Measurements from ENCODE around the gene TTC3. TPM values are rescaled to one million over a fixed set of nuclear protein-coding genes. Genes with fewer than 3 reads are reported as not detected.

The TTC3 gene
- total RNA-seq, 1 donor from 2014 or later = 255 TPM

DNA sequence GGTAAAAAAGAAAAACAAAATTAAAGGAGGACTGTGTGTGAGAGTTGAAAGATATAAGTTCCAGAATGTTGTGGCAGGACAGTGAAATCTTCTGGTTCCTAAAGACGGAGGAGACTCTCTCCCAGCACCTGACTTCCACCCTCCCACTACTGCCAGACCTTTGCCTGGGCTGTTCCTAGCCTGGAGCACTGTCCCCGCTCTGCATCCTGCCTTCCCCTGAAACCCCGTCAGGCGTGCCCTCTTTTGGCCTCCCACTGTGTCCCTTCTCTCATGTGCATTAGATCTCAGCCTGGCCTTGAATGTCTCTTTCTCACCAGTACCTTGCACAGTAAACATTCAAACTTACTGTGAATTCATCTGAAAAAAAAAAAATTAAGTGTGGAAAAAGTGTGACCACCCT is 120.0 kb downstream of the TTC3 start:
- Mint-ChIP-seq H3K4me1 (ENCODE audit: low read depth) (no peaks in the 10 kb centered on the region), H3K27me3 (no peaks in the 10 kb centered on the region), H3K27ac (no peak overlapping the region), H3K36me3 (ENCODE audit: insufficient read depth) (peaks cover 48% of the 10 kb centered on the region), H3K4me3 (ENCODE audit: low read depth) (no peak overlapping the region), H3K9me3 (ENCODE audit: low read depth) (no peaks in the 10 kb centered on the region)
- TF ChIP-seq, protein P1, sequence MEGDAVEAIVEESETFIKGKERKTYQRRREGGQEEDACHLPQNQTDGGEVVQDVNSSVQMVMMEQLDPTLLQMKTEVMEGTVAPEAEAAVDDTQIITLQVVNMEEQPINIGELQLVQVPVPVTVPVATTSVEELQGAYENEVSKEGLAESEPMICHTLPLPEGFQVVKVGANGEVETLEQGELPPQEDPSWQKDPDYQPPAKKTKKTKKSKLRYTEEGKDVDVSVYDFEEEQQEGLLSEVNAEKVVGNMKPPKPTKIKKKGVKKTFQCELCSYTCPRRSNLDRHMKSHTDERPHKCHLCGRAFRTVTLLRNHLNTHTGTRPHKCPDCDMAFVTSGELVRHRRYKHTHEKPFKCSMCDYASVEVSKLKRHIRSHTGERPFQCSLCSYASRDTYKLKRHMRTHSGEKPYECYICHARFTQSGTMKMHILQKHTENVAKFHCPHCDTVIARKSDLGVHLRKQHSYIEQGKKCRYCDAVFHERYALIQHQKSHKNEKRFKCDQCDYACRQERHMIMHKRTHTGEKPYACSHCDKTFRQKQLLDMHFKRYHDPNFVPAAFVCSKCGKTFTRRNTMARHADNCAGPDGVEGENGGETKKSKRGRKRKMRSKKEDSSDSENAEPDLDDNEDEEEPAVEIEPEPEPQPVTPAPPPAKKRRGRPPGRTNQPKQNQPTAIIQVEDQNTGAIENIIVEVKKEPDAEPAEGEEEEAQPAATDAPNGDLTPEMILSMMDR (IDR thresholded peaks at IDR 0.05; ENCODE audit: unreplicated experiment) = no peak
- DNase-seq (ENCODE audit: low spot score, unreplicated experiment) = no peak

DNA sequence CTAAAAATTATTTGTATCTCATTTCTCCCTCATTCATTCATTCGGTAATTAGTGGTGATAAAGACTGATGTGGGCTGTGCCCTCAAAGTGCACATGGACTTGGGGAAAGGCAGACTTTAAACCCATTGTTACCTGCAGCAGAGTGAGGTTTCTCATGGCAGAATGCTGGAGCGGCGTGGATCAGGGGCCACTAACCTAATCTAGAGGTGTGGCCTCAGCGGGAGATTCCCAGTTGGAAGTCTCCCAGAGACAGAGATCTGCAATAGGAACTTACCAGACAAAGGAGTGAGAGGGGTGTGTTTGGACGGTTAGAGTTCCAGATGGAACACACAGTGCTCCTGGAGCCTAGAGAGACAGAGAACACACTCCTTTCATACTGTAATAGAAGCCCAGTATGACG is 120.6 kb downstream of the TTC3 start:
- no peak overlapping the region for H3K4me3 Mint-ChIP-seq (ENCODE audit: low read depth)
- TF ChIP-seq, protein P1 (IDR thresholded peaks at IDR 0.05; ENCODE audit: unreplicated experiment) = no peak
- peaks cover 47% of the 10 kb centered on the region for H3K36me3 Mint-ChIP-seq (ENCODE audit: insufficient read depth)
- H3K27ac Mint-ChIP-seq = no peak overlapping the region
- H3K4me1 Mint-ChIP-seq (ENCODE audit: low read depth) = no peaks in the 10 kb centered on the region
- H3K27me3 Mint-ChIP-seq = no peaks in the 10 kb centered on the region
- DNase-seq (ENCODE audit: low spot score, unreplicated experiment) = no peak
- no peaks in the 10 kb centered on the region for H3K9me3 Mint-ChIP-seq (ENCODE audit: low read depth)

DNA sequence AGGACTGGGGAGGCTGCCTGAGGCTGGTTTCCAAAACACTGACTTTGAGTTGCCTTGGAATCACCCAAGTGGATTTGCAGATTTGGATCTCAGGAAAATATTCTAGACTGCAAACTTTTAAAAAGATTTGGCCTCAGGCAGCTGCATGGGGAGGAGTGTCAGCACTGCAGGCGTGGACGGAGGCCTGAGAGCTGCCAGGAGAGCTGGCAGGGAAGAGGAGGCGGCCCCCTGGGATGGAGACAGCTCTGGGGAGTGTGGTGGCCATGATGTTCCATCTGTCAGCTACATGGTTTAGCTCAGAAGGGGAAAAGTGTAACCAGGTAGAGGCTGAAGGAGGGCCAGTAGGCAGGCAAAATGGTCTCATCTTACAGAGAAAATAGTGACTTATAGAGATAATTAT is 122.0 kb downstream of the TTC3 start:
- no peak overlapping the region for H3K27ac Mint-ChIP-seq
- TF ChIP-seq, protein P1 (IDR thresholded peaks at IDR 0.05; ENCODE audit: unreplicated experiment) = no peak
- peaks cover 49% of the 10 kb centered on the region for H3K36me3 Mint-ChIP-seq (ENCODE audit: insufficient read depth)
- H3K4me3 Mint-ChIP-seq (ENCODE audit: low read depth) = no peak overlapping the region
- DNase-seq (ENCODE audit: low spot score, unreplicated experiment) = no peak
- H3K9me3 Mint-ChIP-seq (ENCODE audit: low read depth) = no peaks in the 10 kb centered on the region
- no peaks in the 10 kb centered on the region for H3K4me1 Mint-ChIP-seq (ENCODE audit: low read depth)
- H3K27me3 Mint-ChIP-seq = no peaks in the 10 kb centered on the region

DNA sequence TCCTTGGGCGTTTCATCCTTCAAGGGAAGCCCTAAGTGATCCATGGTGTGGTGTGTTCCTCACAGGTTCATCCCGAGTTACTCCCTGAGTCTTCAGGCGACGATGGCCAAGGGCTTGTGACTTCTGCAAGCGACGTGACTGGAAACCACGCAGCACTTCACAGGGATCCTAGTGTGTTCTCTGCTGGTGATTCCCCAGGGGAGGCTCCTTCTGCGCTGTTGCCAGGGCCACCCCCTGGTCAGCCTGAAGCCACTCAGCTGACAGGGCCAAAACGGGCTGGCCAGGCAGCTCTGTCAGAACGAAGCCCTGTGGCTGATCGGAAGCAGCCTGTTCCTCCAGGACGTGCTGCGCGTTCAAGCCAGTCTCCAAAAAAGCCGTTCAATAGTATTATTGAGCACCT is 122.6 kb downstream of the TTC3 start:
- H3K36me3 Mint-ChIP-seq (ENCODE audit: insufficient read depth) = peaks cover 48% of the 10 kb centered on the region
- H3K9me3 Mint-ChIP-seq (ENCODE audit: low read depth) = no peaks in the 10 kb centered on the region
- no peak for DNase-seq (ENCODE audit: low spot score, unreplicated experiment)
- H3K4me3 Mint-ChIP-seq (ENCODE audit: low read depth) = no peak overlapping the region
- TF ChIP-seq, protein P1 (IDR thresholded peaks at IDR 0.05; ENCODE audit: unreplicated experiment) = no peak
- H3K27ac Mint-ChIP-seq = no peak overlapping the region
- no peaks in the 10 kb centered on the region for H3K27me3 Mint-ChIP-seq
- H3K4me1 Mint-ChIP-seq (ENCODE audit: low read depth) = no peaks in the 10 kb centered on the region

DNA sequence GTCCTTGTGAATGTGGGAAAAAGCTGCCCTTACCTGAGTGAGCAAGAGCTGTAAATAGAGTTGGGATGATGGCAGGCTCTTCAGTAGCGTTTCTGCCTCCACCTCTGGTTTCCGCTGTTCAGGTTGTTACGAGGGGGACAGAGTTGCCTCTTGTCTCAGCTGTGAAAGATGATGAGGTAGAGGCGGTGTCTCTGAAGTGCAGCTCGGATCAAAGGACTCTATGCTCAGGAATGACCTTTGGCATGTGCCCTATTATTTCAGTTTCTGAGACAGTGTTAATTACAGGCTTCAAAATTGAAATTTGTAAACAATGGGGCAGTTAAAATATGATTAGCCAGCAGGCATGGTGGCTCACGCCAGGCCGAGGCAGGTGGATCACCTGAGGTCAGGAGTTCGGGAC is 123.8 kb downstream of the TTC3 start:
- TF ChIP-seq, protein P1 (IDR thresholded peaks at IDR 0.05; ENCODE audit: unreplicated experiment) = no peak
- Mint-ChIP-seq H3K27ac (no peak overlapping the region), H3K27me3 (no peaks in the 10 kb centered on the region), H3K4me3 (ENCODE audit: low read depth) (no peak overlapping the region), H3K36me3 (ENCODE audit: insufficient read depth) (peaks cover 48% of the 10 kb centered on the region), H3K4me1 (ENCODE audit: low read depth) (no peaks in the 10 kb centered on the region), H3K9me3 (ENCODE audit: low read depth) (no peaks in the 10 kb centered on the region)
- DNase-seq (ENCODE audit: low spot score, unreplicated experiment) = no peak

All from progenitor cell of endocrine pancreas (in vitro differentiated cells).